Measurements from ENCODE around the gene DLK2.

GRCh38 chr6:43427406-43428111, 27.8 kb downstream of the DLK2 start, which contains the start of gene ABCC10:
- TF ChIP-seq EZH2phosphoT487 (IDR thresholded peaks at IDR 0.05; ENCODE audit: borderline replicate concordance, low read length): no peak
- peak; percentile 60 for TF ChIP-seq CTCF (IDR thresholded peaks at IDR 0.05; ENCODE audit: low read depth, low read length, poor library complexity, severe bottlenecking)
